Eye (tissue), 1 donor: ENCODE data around the gene YAP1.

Source experiments
- DNase-seq: peaks from one replicate; pipeline ENCODE4 v3.0.0-alpha.2; 2015

Gene YAP1

GRCh38 chr11:102202972-102203371, 92.7 kb downstream of the YAP1 start:
- DNase-seq, result no peak

DNA sequence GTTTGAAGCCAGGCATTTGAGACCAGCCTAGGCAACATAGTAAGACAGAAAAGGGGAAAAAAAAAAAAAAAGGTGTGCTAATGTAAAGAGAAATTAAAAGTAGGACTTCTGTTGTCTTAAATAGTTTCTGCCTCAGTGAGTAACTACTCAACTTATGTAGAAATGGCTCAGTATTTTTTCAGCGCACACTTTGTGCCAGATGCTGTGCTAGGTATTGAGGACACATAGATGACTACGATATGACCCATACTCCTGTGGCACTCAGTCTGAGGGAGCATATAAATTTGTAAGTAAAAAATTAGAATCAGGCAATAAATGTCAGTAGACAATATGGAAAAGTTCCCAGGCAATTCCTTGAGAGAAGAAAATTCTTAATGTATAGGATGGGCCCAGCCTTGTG, 93.9 kb downstream of the YAP1 start:
- no peak for DNase-seq

- no peak for DNase-seq
Observed at GRCh38 chr11:102205805-102206204, 95.6 kb downstream of the YAP1 start.

GRCh38 chr11:102208835-102209234, 98.6 kb downstream of the YAP1 start:
- DNase-seq, result no peak

DNA sequence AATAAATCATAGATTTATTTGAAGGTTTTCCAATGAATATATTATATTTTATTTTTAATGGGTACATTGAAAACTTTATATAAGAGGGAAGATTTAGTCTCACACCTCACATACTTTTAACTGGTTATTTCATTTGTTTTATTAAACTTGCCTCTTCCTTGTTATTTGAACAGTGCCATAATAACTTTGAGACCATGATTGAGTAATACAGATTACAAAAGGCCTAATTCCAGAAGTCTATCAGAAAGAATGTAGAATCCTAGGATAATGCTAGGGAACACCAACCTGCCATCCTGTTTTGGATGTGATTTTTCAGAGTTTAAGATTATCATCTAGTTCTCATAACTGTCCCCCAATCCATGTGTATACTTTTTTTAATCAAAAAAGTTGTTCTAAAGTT, 104.4 kb downstream of the YAP1 start:
- no peak for DNase-seq

DNA sequence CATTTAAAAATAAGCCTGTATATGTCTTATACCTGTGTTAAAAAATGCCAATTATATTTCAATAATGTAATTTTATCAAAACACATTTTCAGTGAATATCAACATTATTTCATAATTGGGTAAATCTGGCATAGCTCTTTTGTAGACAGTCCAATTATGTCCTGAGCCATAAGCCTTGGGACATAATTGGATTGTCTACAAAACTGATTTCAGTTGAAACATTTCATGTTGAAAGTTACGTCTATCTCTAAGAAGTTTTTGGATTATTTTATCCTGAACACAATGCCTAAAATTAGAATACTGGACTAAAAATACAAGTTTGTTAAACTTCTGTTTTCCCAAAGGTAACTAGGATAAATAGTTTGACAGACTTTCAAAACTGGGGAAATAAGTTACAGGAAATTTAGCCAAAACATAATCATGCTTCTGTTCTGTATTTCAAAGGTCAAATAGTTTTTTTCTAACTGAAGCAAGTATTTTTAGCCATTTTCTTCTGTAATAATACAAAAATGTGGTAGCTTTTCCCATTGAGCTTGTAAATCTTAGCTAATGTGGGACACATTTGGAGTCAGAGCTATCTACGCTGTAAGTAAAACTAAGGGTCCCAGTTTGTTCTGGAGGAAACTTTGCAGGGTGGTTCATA, 106.3 kb downstream of the YAP1 start:
- DNase-seq, result no peak

DNA sequence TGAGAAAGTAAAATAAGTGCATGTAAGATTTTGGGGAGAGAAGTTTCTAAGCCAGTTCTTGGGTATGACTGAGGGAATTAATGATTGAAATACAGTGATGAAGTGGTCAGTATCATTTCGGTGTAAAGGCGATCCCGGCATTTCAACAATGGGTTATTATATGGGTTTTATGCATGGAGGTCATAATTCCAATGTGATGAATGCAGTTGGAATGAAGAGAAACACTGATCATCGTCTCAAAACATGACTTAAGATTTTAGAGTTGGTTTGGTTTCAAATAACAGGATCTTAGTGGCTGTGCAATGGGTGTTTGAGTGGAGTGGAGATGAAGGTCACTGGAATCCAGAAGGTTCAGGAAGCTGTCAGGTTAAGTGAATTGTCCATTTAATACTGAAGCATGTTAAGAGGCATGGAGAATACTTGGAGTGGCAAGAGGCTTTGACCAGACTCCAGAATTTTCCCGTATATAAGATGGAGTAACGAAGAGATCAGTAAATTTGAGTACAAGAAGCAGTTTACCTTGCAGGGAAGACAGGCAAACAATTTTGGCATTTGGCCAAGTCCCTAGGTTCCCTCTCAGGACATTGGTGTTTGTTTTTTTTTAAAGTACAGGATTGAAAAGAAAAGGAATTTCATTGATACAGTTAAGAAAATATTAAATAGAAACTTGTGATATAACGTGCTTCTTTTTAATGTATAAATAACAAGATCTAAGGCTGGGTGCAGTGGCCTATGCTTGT, 110.7 kb downstream of the YAP1 start:
- DNase-seq, result no peak

DNA sequence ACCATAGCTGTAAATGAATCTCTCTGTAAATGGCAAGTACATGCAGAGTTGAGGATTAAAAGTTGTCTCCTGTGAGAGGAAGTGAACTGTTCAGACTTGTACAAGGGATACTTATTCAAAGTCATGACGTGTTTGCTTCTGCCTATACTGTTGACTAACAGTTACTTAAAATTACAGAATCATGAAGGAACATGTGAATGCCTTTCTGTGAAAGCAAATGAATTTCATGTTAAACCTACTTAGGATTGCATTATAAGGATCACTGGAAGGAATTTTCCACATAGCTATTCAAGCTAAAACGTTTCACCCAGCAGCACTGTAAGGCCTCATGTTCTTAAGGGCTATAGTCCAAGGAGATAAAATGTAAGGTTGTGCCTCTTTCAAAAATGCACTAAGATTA, 113.6 kb downstream of the YAP1 start:
- no peak for DNase-seq

GRCh38 chr11:102225689-102226568, 115.7 kb downstream of the YAP1 start:
- no peak for DNase-seq

GRCh38 chr11:102226702-102227490, 116.6 kb downstream of the YAP1 start:
- DNase-seq, result peak; percentile 84

DNA sequence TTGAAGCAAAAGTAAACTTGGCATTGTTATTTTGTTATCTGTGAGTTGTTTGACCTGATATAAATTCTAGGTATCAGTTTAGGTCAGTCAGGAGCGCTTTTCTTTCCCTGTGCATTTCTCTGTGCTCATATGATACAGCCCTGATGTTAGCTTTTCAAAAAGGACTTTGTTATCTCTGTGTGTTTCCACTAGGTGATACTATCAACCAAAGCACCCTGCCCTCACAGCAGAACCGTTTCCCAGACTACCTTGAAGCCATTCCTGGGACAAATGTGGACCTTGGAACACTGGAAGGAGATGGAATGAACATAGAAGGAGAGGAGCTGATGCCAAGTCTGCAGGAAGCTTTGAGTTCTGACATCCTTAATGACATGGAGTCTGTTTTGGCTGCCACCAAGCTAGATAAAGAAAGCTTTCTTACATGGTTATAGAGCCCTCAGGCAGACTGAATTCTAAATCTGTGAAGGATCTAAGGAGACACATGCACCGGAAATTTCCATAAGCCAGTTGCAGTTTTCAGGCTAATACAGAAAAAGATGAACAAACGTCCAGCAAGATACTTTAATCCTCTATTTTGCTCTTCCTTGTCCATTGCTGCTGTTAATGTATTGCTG, 119.4 kb downstream of the YAP1 start:
- no peak for DNase-seq

- no peak for DNase-seq
Observed at GRCh38 chr11:102230186-102230585, 119.9 kb downstream of the YAP1 start.

- no peak for DNase-seq
Observed at GRCh38 chr11:102230911-102231310, 120.7 kb downstream of the YAP1 start.

GRCh38 chr11:102234779-102235439, 124.7 kb downstream of the YAP1 start:
- no peak for DNase-seq

DNA sequence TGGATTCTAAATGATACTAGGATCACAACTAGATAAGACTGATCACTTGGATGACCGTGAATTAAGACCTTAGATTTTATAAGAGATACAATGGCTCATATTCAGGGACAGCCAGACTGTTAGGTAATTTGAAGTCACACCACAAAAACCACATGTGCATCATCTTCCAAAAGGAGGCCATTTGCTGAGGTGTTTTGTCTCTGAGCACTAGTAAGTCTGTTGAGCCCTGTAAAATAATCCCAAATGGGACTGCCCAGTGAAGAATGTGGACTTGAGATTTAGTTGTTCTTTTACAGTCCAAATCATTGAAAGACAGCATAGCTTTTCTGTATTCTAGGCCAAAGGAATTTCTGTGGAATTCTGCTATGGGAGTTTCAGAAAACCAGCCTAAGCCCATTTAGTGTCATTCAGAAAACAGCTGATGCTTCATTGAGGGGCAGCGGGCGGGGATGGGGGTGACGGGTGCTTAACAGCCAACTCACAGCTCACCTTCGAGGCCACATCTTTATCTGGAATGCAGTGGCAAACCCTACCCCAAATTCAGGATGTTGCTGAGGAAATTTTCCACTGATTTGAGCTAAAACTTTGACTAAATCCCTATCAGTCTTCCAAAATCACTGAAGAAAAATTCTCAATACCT, 127.0 kb downstream of the YAP1 start:
- DNase-seq, result no peak

DNA sequence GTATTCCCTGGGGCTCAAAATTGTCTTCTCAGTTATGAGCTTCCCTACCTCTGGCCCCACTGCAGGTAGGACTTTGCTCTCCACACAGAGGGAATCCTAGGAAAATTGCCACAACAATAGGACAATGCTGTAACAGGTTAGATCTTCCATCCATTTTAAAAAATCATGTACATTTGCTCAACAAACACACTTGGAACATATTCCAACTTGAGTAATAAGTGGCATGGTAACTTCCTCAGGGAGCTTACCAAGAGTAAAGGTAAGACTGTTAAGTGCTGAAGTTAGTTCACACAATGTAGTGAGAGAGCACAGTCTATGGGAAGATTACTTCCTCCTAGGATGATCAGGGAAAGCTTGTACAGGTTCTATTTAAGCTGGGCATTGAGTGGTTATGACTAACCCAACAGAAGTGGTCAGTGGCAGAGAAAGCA, 128.2 kb downstream of the YAP1 start:
- no peak for DNase-seq

DNA sequence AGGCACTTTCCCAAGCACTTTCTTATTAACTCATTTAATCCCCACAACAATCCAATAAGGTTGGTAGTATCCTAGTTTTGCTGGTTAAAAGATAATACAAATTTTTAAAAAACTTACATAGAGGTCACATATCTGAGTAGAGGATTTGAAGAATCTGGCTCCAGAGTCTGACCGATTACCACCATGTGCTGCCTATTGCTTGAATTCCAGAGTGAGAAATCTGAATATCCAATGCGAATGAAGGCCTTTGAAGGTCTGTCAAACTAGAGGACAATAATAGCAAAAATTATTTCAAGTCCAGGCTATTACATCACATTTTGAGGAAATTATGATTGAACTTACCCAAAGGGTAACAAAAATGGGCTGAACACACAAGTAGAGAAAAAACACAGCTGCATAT, 129.2 kb downstream of the YAP1 start:
- no peak for DNase-seq

DNA sequence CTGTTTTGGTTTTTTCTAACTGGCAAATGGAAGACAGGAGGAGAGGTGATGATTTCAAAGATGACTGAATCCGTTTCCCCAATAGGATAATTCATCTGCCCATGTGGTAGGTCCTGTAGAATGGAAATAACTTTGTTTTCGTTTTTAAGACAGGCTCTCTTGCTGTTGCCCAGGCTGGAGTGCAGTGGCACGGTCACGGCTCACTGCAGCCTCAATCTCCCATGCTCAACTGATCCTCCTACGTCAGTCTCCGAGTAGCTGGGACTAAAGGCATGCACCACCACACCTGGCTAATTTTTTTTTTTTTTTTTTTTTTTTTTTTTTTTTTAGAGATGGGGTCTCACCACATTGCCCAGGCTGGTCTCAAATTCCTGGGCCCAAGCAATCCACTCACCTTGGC, 129.7 kb downstream of the YAP1 start:
- DNase-seq, result no peak

DNA sequence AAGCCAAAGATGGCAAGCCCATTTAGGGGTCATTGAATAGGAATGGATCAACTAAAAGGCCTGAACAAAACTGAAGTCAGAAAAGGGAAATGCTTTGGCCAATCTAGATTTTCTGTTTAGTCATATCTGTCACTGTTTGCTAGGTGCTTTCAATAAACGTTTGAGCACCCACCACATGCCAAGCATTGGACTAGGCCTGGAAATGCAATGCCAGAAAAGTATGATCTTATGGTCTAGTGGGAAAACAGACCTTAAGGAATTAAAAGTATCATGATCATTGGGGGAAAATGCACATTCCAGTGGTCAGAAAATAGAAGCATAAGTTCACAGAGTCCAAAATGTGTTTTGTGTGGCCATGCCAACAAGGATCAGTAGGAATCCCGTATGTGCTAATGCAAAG, 130.3 kb downstream of the YAP1 start:
- no peak for DNase-seq

- no peak for DNase-seq
Observed at GRCh38 chr11:102241026-102241425, 130.8 kb downstream of the YAP1 start.

DNA sequence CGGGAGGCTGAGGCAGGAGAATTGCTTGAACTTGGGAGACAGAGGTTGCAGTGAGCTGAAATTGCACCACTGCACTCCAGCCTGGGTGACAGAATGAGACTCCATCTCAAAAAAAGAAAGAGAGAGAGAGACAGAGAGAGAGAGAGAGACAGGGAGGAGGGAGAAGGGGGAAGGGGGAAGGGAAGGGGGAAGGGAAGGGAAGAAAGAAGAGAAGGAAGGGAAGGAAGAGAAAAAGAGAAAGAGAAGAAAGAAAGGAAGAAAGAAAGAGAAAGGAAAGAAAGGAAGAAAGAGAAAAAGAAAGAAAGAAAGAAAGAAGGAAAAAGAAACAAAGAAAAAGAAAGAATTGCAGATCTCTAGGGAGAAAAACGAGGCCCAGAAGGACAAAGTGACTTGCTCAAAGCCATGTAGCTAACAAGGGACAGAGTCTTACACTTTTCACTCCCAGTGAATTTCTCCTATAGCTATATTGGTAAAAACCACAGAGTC, 133.2 kb downstream of the YAP1 start:
- no peak for DNase-seq
